ENCODE measurements around the gene USP40. TPM values are rescaled to one million over a fixed set of nuclear protein-coding genes. Genes with fewer than 3 reads are reported as not detected.

The USP40 gene
- total and polyA plus RNA-seq, 2 donors (not counting 1 experiment from before 2014, with no cell fraction given) = 18.9 to 40.6 TPM

DNA sequence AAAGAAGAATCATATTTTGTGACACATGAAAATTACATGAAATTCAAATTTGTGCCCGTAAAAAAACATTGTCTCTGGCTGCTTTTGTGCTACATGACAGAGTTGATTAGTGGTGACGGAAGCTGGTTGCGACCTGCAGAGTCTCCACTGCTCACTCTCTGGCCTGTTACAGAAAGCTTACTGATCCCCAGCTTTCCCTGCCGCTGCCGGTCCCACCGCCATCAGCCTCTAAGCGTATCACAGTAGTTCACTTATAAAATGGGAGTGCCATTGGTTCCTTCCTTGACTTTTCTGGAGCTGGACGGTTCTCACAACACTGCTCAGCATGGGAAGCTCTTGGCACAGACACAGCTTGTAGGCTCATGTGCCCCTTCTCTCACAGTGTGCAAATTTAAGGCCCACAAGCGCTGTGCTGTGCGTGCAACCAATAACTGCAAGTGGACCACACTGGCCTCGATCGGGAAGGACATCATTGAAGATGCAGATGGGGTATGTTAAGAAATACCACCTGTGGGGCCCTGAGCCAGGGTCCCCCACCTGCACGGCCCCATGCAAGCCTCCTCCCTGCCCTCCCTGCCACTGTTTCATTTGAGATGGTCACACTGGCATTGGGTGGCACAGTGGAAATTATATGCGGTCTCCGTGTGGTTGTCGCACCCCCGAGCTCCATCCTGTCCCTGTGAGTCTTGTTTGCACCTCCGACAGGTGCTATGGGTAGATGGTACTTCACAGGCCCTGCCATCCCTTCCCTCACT lies 131.0 kb downstream of the USP40 start:
- no peak overlapping the region for H3K27ac ChIP-seq (ENCODE audit: insufficient read depth, low read length)
- no peak overlapping the region for H3K9ac ChIP-seq (ENCODE audit: insufficient read depth, low read length)
- no peaks in the 10 kb centered on the region for H3K27me3 ChIP-seq (ENCODE audit: control insufficient read depth, insufficient read depth, low read length)
- TF ChIP-seq EZH2 (IDR thresholded peaks at IDR 0.05; ENCODE audit: low read length, missing control alignments) (no peak), CTCF (conservative IDR thresholded peaks at IDR 0.05 in 1 of 2, IDR thresholded peaks at IDR 0.05 in 1 of 2; ENCODE audit: low read depth in 1 of 2, low read length in 2 of 2) (no peak)
- no peaks in the 10 kb centered on the region for H3K4me1 ChIP-seq (ENCODE audit: control insufficient read depth, extremely low read depth, insufficient read depth, low read length)
- no peak overlapping the region for H3K4me3 ChIP-seq (replicated peaks in 1 of 4; ENCODE audit: control extremely low read depth in 1 of 4, insufficient read depth in 1 of 4, low read depth in 3 of 4, low read length in 4 of 4)
- no peak for DNase-seq (ENCODE audit: low read depth in 2 of 2)
- no peaks in the 10 kb centered on the region for H4K20me1 ChIP-seq (ENCODE audit: control insufficient read depth, extremely low read depth, insufficient read depth, low read length)
- H3K79me2 ChIP-seq (ENCODE audit: control insufficient read depth, insufficient read depth, low read length) = no peaks in the 10 kb centered on the region
- no peak overlapping the region for H2AFZ ChIP-seq (ENCODE audit: low read length)
- H3K36me3 ChIP-seq (ENCODE audit: control insufficient read depth, insufficient read depth, low read length) = peaks cover 3% of the 10 kb centered on the region
- no peak overlapping the region for H3K4me2 ChIP-seq (ENCODE audit: extremely low read depth, insufficient read depth, low read length)
- H3K9me3 ChIP-seq (ENCODE audit: control insufficient read depth, insufficient read depth, low read depth, low read length) = no peaks in the 10 kb centered on the region

GRCh38 chr2:233434666-233435330 lies 131.8 kb downstream of the USP40 start:
- Histone ChIP-seq H3K36me3 (ENCODE audit: control insufficient read depth, insufficient read depth, low read length) (peaks cover 3% of the 10 kb centered on the region), H3K9ac (ENCODE audit: insufficient read depth, low read length) (no peak overlapping the region), H4K20me1 (ENCODE audit: control insufficient read depth, extremely low read depth, insufficient read depth, low read length) (no peaks in the 10 kb centered on the region), H3K27ac (ENCODE audit: insufficient read depth, low read length) (no peak overlapping the region), H3K4me1 (ENCODE audit: control insufficient read depth, extremely low read depth, insufficient read depth, low read length) (no peaks in the 10 kb centered on the region), H3K27me3 (ENCODE audit: control insufficient read depth, insufficient read depth, low read length) (no peaks in the 10 kb centered on the region), H3K4me2 (ENCODE audit: extremely low read depth, insufficient read depth, low read length) (no peak overlapping the region), H2AFZ (ENCODE audit: low read length) (no peak overlapping the region), H3K4me3 (replicated peaks in 1 of 4; ENCODE audit: control extremely low read depth in 1 of 4, insufficient read depth in 1 of 4, low read depth in 3 of 4, low read length in 4 of 4) (no peak overlapping the region), H3K9me3 (ENCODE audit: control insufficient read depth, insufficient read depth, low read depth, low read length) (no peaks in the 10 kb centered on the region), H3K79me2 (ENCODE audit: control insufficient read depth, insufficient read depth, low read length) (no peaks in the 10 kb centered on the region)
- TF ChIP-seq EZH2 (IDR thresholded peaks at IDR 0.05; ENCODE audit: low read length, missing control alignments) (no peak), CTCF (conservative IDR thresholded peaks at IDR 0.05 in 1 of 2, IDR thresholded peaks at IDR 0.05 in 1 of 2; ENCODE audit: low read depth in 1 of 2, low read length in 2 of 2) (no peak)
- DNase-seq (ENCODE audit: low read depth in 2 of 2) = no peak

DNA sequence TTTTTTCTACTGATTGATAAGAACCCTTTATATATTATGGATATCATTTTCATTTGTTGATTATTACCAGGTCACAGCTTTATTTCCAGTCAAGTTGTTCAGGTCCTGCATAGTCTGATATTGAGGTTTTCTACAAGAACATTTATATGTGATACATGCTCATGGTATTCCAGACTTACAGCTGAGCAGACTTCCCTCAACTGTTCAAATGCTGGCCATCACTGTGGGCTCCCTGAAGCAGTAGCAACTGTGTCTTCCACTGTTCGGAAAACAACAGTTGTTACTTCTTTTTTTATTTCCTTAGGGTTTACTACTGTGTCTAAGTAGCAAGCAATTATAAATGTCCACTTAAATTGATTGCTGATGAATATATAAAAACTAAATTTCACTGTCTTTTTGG lies 132.8 kb downstream of the USP40 start:
- Histone ChIP-seq H3K36me3 (ENCODE audit: control insufficient read depth, insufficient read depth, low read length) (peaks cover 3% of the 10 kb centered on the region), H3K27me3 (ENCODE audit: control insufficient read depth, insufficient read depth, low read length) (no peaks in the 10 kb centered on the region), H3K79me2 (ENCODE audit: control insufficient read depth, insufficient read depth, low read length) (no peaks in the 10 kb centered on the region), H3K4me1 (ENCODE audit: control insufficient read depth, extremely low read depth, insufficient read depth, low read length) (no peaks in the 10 kb centered on the region), H4K20me1 (ENCODE audit: control insufficient read depth, extremely low read depth, insufficient read depth, low read length) (no peaks in the 10 kb centered on the region), H3K4me2 (ENCODE audit: extremely low read depth, insufficient read depth, low read length) (no peak overlapping the region), H3K27ac (ENCODE audit: insufficient read depth, low read length) (no peak overlapping the region), H2AFZ (ENCODE audit: low read length) (no peak overlapping the region), H3K4me3 (replicated peaks in 1 of 4; ENCODE audit: control extremely low read depth in 1 of 4, insufficient read depth in 1 of 4, low read depth in 3 of 4, low read length in 4 of 4) (no peak overlapping the region), H3K9me3 (ENCODE audit: control insufficient read depth, insufficient read depth, low read depth, low read length) (no peaks in the 10 kb centered on the region), H3K9ac (ENCODE audit: insufficient read depth, low read length) (no peak overlapping the region)
- TF ChIP-seq CTCF (conservative IDR thresholded peaks at IDR 0.05 in 1 of 2, IDR thresholded peaks at IDR 0.05 in 1 of 2; ENCODE audit: low read depth in 1 of 2, low read length in 2 of 2) (no peak), EZH2 (IDR thresholded peaks at IDR 0.05; ENCODE audit: low read length, missing control alignments) (no peak)
- no peak for DNase-seq (ENCODE audit: low read depth in 2 of 2)
